Activated CD4-positive, CD25-positive, alpha-beta regulatory T cell treated with anti-CD3 and anti-CD28 coated beads, Interleukin-2, amount 50 U/mL, for 72 hours (primary cell): Measurements from ENCODE around the gene GFRA3.
"Not testable (repeated sequence)": the region's sequence is repeated elsewhere in the genome, so short reads cannot be mapped to it uniquely, and the experiment has no call there.

Source experiments
- DNase-seq: peaks from one replicate; pipeline ENCODE4 v3.0.0; 2021

GFRA3 gene, protein sequence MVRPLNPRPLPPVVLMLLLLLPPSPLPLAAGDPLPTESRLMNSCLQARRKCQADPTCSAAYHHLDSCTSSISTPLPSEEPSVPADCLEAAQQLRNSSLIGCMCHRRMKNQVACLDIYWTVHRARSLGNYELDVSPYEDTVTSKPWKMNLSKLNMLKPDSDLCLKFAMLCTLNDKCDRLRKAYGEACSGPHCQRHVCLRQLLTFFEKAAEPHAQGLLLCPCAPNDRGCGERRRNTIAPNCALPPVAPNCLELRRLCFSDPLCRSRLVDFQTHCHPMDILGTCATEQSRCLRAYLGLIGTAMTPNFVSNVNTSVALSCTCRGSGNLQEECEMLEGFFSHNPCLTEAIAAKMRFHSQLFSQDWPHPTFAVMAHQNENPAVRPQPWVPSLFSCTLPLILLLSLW

DNA sequence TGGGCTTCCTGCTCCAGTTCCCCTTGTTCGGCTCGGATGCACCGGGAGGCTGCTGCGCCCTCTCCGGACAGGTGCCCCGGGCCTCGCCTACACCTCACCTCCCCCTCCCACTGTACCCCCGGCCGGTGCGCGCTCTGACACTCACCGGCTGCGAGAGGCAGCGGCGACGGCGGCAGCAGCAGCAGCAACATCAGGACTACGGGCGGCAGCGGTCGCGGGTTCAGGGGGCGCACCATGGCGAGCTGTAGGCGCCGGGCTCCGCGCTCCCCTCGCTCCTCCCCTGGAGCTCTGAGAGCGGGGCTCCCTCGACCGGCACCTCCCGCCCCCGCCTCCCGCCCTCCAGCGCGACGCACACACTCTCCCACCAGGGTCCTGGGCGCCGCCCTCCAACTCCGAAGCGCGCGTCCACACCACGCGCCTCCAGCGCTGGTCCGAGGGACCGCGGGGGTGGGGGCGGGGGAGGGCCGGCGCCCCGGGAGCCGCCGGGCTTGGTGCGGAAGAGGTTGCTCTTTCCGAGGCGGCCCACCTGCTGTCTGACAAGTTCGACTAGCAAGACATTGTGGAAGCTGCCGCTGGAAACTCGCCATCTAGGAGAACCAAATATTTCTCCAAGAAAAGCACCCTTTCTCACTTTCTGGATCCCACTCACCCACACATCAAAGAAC lies at the start of gene GFRA3:
Gene GFRA3, minus strand, starts transcription at position 433 of the 665 bp plus-strand sequence. Its CDS starts 197 bp downstream, at position 236.
- no peak for DNase-seq

DNA sequence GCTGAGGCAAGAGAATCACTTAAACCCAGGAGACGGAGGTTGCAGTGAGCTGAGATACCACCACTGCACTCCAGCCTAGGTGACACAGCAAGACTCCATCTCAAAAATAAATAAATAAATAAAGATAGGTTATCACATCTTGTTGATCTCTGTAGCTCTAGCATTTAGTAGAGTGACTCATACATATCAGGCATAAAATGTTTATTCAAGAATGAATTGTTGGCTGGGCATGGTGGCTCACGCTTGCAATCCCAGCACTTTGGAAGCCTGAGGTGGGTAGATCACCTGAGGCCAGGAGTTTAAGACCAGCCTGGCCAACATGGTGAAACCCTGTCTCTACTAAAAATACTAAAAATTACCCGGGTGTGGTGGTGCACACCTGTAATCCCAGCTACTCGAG lies 43.8 kb upstream of the GFRA3 start:
- not testable (repeated sequence) for DNase-seq

DNA sequence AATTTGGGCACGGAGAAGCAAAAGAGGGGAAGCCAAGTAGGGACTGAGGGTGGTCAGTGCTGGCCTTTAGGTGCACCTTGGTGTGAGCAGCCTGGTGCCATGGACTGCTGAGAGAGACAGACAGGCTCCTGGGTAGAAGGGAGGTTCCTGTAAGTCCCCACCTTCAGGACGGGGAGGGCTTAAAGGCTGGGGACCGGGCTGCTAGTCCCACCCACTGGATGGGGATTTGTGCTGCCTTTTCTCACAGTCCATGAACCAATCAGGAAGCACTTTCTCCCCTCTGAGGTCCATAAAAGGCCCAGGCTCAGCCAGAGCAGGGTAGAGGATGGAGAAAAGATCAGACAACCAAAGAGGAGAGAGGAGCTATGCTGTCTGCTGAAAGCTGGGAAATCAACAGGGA lies 41.9 kb upstream of the GFRA3 start:
- no peak for DNase-seq

DNA sequence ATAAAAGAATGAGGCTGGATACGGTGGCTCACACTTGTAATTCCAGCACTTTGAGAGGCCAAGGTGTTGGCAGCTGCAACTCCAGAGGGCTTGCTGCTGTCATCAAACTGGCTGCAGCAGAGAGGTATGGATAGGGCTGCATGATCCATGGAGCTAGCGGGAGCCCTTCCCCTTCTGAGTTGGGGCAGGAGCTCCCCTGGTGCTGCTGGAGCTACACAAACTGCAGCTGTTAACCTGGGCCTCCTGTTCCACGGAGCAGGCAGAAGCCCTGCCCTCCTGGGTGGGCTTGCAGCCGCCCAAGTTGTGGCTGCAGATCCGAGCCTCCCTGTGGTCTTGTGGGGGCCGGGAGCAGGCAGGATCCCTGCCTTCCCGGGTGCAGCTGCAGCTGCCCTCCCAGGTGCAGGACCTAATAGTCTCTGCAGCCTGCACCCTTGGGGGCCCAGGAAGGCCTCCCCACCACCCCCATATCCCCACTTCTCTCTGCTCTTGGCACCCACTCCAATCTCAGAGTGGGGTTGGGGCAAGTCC lies 41.4 kb upstream of the GFRA3 start:
- DNase-seq, result no peak

DNA sequence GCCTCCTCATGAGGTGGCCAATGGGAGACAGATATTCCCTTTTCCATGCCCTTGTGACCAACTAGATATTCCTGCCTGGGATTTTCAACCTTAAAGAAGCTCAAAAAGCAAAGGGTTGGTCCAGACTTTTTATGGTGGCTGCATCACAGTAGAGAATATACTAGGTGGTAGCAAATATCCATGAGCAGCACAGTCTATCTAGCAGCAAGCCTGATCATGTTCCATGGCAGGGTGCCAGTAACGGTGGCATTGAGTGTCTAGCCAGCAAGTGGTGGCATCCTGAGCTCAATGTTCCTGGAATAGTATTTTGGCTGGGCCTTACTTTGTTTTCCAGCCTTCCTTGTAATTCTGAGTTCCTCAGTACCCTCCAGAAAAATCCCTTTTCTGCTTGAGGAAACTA lies 31.4 kb upstream of the GFRA3 start:
- DNase-seq, result no peak

DNA sequence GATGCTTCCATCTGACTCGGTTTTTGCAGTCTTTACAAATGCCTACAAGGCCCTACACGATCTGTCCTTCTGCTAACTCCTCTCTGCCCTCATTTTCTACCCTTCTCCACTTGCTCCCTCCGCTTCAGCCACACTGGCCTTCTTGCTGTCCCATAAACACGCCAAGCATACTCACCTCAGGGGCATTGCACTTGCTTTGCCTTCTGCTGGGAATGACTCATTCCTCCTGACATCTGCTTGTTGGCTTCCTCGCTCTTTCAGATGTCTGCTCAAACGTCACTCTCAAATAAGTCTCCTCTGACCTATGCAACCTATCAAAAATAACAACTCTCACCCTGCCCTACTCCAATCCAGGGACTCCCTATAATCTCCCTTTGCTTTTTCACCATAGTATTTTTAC lies 29.0 kb upstream of the GFRA3 start:
- no peak for DNase-seq

DNA sequence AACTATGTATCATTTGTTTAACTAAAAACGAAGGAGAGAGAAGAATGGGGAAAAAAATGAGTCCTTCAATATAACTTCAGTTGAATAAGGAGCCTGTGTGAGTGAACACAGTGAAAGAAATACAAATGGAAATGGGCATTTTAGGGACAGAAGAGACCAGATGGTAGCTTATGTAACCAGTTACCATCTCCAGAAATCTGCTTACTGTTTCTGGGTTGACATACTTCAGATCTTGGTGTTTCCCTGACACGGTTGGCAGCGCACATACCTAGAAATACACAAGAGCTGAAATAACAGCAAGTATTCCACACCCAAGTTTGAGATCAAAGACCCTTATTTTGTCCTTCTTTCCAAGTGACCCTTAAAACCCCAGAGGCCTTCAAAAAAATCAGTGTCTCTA lies 14.9 kb upstream of the GFRA3 start:
- DNase-seq, result no peak

DNA sequence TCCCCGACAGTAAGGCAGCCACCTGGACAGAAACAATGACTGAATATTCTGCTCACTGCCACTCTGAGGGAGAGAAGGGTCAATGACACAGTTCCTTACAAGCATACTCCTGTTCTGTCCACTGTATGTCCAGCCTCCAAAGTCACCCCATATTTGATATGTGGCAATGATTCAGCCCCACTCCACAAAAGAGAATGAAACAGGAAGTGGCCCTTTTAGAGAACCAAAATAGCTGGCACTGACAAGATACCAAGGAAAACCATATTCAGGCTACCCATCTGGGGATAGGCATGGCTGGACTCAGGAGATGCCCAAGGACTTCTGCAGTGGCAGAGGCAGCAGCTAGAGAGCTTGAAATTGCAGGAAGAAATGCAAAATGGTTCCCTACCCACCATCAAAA lies 12.8 kb upstream of the GFRA3 start:
- no peak for DNase-seq

DNA sequence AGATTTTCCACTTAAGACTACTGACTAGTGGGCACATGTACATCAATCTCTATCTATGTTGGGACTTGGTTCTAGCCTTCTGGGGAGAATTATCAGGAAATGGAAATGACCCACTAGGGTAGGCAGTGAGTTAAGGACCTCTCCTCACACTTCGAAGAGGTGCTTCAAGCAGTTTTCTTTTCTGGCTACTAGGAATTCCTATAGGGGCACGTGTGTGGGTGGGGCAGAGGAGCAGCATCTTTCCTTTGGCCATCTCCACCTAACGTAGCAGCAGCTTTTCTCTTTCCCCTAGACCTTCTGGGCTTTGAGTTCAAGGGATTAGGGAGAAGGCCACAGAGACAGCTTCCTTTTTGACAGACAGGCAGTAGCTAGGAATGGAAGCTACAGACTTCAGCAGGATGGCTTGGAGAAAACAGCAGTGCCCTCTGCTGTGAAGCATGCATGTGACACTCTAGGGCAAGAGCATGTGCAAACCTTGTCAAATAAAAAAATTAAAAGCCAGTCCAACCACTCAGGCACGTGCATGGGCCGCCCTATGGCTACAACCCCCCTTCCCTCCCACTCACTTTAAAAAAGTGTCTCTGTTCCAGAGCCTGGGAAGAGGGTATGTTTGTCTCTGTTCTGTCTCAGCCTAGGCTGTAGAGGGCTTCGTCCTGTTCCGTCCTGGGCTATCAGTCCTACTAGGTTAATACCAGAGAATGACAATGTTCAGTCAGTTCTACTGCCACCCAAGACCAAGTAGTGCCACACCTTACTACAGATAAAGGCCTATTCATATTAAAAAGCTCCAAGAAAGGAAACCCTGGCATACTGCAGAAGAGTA lies 8.7 kb upstream of the GFRA3 start:
- DNase-seq, result no peak

DNA sequence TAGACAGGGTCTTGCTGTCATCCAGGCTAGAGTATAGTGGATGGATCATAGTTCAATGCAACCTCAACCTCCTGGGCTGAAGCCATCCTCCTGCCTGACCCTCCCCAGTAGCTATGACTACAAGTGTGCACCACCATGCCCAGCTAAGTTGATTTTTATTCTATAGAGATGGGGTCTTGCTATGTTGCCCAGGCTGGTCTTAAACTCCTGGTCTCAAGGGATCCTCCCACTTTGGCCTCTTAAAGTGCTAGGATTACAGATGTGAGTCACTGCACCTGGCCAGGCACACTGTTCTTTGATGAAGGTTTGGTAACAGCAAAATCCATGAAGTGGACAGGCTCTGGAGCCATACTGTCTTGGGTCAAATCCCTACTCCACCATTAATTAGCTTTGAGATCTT lies 6.5 kb upstream of the GFRA3 start:
- no peak for DNase-seq

DNA sequence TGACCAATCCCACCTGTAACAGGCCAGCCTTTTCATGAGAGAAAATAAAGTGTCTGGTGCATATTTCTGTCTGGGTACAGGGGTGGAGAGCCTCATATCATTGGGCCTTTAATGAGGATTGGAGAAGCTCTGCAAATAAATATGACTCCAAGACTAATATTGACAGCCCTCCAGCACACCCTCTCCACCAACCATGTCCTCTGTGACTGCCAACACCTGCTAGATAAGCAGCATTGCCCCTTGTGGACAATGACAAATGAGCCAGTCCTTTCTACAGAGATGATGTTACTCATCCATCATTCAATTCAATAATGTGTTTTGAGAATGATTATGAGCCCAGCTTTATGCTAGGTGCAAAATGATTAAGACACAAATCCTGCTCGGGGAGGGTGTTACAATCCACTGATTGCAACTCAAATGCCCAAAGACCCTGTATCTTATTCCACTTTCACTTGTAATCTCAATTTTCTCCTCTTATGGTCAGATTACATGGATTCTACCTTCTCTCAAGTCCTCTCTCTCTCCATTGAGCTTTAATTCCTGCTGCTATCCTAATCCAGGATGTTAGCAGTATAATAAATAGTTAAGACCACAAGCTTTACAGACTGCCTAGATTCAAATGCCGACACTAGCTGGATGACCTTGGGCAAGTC lies 2.1 kb upstream of the GFRA3 start:
- no peak for DNase-seq

DNA sequence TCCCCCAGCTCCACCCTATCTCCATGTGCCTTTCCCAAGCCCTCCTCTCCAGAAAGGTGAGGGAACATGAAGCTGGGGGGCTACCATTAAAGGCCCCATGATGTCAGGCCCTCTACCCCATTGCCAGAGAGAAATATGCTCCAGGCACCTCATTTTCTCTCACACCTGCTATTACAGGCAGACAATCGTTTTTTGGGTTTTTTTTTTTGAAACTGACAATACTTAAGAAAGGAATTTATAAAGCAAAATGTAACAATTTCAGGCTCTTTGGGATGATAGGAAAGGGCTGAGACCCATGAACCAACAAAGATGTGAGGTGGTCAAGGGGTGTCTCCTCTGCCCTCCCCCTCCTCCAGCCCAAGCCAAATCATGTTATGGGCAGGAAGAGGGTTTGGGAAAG lies 1.5 kb upstream of the GFRA3 start:
- DNase-seq, result no peak

DNA sequence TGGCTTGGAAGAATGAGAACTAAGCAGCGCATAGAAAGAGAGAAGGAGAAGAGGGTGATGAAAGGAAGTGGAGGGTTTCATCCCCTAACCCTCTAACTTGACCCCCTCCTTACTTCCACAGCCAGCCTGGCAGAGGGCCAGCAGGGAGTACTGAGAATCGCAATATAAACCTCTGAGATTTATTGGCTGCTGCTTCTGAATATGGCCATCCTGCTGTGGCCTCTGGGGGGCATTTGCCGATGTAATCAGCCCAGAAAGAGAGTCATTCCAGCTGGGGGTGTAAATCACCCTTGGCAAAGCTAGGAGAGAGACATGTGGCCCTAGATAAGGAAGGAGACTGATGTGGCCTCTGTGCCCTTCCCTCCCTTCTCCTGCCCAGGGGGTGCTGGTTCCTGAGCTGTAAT lies 960 bp upstream of the GFRA3 start:
- DNase-seq, result no peak

DNA sequence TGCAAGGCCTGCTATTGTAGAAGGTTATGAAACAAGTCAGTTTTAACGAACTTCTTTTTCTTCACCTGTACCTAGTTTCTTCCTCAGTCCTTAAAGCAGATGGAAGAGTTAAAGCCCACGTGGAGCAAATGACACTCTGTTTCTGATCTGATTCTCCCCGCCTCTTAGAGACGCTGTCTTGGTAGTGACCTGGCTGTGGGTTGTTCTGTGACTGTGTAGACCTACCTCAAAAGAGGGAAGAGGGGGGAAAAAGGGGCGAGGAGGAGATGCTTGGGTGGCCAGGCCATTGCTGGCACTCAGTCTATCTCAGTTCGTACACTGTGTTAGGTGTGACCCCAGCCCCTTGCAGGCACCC lies 610 bp downstream of the GFRA3 start:
- DNase-seq, result no peak

DNA sequence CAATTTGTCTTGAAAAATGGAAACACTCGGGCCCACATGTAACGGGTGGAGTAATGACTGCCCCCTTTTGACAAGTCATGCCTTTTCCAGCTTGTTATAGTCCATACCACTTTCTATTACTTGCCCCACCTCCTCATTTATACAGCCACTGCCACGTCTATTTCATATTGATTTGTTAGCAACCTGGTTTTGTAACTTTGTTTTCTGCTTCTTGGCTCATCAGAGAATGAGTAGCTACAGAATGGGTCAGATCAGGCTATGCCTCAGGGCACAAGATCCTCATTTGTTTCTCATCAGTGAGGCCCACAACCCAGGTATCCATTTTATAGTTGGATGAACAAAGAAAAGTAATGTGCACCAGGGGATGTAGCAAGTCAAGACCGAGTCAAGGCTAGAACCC lies 1.7 kb downstream of the GFRA3 start:
- DNase-seq, result no peak

DNA sequence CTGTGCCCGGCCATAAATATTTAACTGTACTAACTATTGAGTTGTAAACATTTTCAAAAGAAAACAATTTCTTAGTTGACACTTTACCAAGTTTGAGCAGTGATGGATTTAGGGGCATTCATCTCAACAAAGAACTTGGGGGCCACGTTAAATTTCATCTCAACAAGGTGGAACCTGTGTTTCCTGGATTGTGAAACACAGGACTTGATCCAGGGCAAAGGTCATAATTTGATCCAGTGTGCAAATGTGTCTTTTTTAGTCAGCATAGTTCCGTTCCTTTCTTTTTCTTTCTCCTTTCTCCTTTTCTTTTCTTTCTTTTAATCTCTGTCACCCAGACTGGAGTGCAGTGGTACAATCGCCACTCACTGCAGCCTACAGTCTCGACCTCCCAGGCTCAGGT lies 3.1 kb downstream of the GFRA3 start:
- DNase-seq, result no peak

DNA sequence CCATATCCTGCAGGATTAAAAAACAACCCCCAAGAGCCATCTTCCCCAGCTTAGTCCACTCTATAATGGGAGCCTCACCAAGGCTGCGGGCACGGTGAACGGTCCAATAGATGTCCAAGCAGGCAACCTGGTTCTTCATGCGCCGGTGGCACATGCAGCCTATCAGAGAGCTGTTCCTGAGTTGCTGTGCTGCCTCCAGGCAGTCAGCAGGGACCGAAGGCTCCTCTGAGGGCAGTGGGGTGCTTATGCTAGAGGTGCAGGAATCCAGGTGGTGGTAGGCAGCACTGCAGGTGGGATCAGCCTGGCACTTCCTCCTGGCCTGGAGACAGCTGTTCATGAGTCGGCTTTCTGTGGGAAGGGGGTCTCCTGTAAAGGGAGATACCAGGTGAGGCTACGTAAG lies 10.2 kb downstream of the GFRA3 start:
- DNase-seq, result no peak

DNA sequence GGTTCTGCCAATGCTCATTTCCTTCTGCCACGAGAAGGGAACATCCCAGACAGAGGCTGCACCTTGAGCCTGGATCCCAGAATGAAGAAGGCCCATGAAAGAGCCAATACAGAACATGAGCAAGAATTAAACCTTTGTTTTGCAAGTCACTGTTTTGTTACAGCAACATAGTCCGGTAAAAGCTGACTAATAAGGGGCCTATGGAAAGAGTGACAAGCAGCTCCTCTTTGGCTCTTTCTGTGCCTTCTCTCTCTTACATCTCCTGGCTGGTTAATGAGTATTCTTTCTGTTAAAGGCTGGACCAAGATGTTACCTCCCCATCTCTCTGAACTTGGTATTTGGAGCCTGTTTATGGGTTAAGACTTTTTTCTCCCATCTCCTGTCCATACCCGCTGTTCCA lies 10.8 kb downstream of the GFRA3 start:
- DNase-seq, result no peak

DNA sequence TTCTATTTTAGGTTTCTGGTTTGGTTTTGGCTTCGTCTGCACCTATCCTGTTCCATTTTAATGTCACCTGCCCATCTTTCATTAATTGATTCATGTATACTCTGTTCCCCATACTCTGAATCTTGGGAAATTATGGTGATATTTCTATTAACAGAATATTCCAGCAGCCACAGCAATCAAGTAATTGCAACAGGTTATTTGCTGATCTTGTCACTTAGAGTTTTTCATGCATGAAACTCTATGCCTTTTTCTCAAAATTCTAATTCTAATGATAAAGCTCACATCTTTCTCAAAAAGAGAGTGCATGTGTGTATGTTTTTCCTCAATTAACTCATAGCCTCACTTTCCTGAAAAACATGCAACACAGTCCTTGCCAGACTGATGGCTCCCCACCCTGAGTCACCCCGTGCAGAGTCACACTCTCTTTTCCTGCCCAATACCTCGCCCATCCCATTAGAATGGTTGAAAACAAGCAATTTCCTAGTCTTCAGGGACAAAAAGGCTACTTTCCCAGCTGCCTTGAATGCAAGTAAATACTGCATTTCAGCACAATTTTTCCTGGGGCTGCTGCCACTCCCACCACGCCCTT lies 15.6 kb downstream of the GFRA3 start:
- no peak for DNase-seq

DNA sequence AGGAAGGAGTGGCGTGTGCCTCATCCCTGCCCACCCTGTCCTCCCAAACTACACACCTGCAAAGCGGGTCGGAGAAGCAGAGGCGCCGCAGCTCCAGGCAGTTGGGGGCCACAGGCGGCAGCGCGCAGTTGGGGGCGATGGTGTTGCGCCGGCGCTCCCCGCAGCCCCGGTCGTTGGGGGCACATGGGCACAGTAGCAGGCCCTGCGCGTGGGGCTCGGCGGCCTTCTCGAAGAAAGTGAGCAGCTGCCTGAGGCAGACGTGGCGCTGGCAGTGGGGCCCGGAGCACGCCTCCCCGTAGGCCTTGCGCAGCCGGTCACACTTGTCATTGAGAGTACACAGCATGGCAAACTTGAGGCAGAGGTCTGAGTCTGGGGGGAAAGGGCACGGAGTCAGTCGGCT lies 16.8 kb downstream of the GFRA3 start:
- DNase-seq, result no peak

DNA sequence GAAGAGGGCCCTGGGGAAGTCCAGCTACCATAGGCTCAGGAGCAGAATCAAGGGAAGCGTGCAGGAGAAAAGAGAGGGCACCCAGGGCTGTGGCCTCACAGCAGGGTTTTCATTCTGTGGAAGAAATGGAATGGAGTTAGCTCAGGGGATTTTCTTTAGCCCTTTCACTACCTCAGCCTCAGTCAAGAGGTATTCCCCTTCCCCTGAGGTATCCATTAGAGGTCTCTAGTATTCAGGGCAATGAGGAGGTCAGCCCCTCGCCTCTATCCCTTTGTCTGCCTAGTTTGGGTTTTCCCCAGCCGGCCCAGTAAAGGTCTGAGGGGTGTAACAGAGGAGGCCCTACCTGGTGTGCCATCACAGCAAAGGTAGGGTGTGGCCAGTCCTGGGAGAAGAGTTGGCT lies 21.5 kb downstream of the GFRA3 start:
- no peak for DNase-seq

DNA sequence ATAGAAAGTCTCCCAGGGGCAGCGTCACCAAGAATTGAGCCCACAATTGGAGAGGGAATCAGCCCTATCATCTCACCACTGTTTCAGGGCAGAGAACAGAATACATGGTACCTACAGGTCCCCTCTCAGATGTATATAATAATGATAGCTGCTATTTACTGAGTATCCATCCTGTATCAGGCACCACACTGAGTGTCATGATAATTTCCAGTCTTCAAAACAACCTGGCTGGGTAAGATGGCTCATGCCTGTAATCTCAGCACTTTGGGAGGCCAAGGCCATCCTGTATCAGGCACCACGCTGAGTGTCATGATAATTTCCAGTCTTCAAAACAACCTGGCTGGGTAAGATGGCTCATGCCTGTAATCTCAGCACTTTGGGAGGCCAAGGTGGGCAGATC lies 26.6 kb downstream of the GFRA3 start:
- DNase-seq, result not testable (repeated sequence)

DNA sequence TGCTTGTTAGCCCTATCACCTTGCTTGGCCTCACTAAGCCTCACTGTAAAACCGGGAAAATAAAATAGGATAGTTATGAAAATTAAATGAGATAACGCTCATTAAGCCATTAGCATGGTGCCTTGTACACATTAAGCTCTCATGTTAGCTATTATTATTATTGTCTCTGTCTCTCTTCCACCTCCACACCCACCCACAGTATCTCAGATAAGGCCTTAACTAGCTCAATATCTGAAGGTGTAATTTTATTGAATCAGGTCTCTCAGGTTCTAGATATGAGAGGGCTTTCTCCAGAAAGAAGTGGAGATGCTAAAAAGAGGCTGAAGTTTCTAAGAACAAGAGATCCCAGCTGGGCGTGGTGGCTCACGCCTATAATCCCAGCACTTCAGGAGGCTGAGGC lies 27.6 kb downstream of the GFRA3 start:
- no peak for DNase-seq
